A549 (cell line): Measurements from ENCODE around the gene NBPF6. TPM values are rescaled to one million over a fixed set of nuclear protein-coding genes. Genes with fewer than 3 reads are reported as not detected.

Experiments used
- ATAC-seq, 2 experiments: fragments of 200-7000 bp in 1 of 2; fragments of >200 bp in 1 of 2; cut with Nextera tagmentation in 1 of 2; cut with Tn5 transposase in 1 of 2; 3 replicates each; pipeline versions ENCODE4 v1.8.0 to v1.9.1; 2018 to 2020; ENCODE audit warnings: mild to moderate bottlenecking in 1 of 2, moderate library complexity in 1 of 2
- CTCF ChIA-PET: fragments of 300-600 bp; sonication (Branson Sonifier 250); formaldehyde crosslinking; extraction: SDS; loops from one replicate; lab custom pipeline; 2021; ENCODE audit warnings: antibody characterized with exemption, inconsistent platforms; lab: Yijun Ruan, JAX
- POLR2A ChIA-PET: fragments of 350-600 bp; formaldehyde crosslinking; extraction: SDS; loops from one replicate; lab custom pipeline; 2021; ENCODE audit warnings: antibody characterized with exemption, inconsistent platforms; lab: Yijun Ruan, JAX
- DNase-seq, 2 experiments: peaks; one replicate each; pipeline versions ENCODE4 v3.0.0 to v3.0.0-alpha.2; 2011 to 2016; ENCODE audit warnings: low read depth in 1 of 2, low spot score in 1 of 2
- FAIRE-seq: peaks from 2 replicates; lab custom pipeline; 2011; peaks lifted over from hg19 to GRCh38; lab: Jason Lieb, UNC
- H3K27ac ChIP-seq, 2 experiments: fragments of >200 bp; sonication (Bioruptor Twin); formaldehyde crosslinking; 3 replicates each; pipeline ENCODE4 v1.5.1; 2016 to 2017
- H3K4me1 ChIP-seq: fragments of >200 bp; sonication (Bioruptor Twin); formaldehyde crosslinking; 3 replicates; pipeline ENCODE4 v1.6.1; 2016
- H3K4me2 ChIP-seq: fragments of >200 bp; sonication (Bioruptor Twin); formaldehyde crosslinking; 3 replicates; pipeline ENCODE4 v1.6.1; 2016
- H3K4me3 ChIP-seq: fragments of >200 bp; sonication (Bioruptor Twin); formaldehyde crosslinking; 3 replicates; pipeline ENCODE4 v1.5.1; 2016
- H3K9me3 ChIP-seq: fragments of >200 bp; sonication (Bioruptor Twin); formaldehyde crosslinking; 3 replicates; pipeline ENCODE4 v1.6.1; 2016
- ATOH8 ChIP-seq: fragments of 250-450 bp; sonication (Bioruptor Pico); IDR thresholded peaks from 2 replicates; pipeline ENCODE4 v1.5.0; 2020; ENCODE audit warnings: low read depth, mild to moderate bottlenecking, moderate library complexity
- BCL3 ChIP-seq: fragments of >200 bp; sonication (Bioruptor Twin); formaldehyde crosslinking; IDR thresholded peaks from 3 replicates; pipeline ENCODE4 v1.6.1; 2016
- CBX2 ChIP-seq: fragments of 200-600 bp; sonication (generic); IDR thresholded peaks from 2 replicates; pipeline ENCODE4 v1.6.1; 2016; ENCODE audit warnings: low read depth, mild to moderate bottlenecking, borderline replicate concordance
- CBX8 ChIP-seq: fragments of 200-600 bp; sonication (generic); IDR thresholded peaks from 2 replicates; pipeline ENCODE4 v1.6.1; 2016
- E2F6 ChIP-seq: IDR thresholded peaks from 2 replicates; pipeline ENCODE4 v1.6.1; 2012; ENCODE audit warnings: low read depth, borderline replicate concordance
- EHF ChIP-seq: fragments of 250-450 bp; sonication (Bioruptor Pico); IDR thresholded peaks from 2 replicates; pipeline ENCODE4 v1.5.0; 2020; ENCODE audit warnings: mild to moderate bottlenecking
- ELK1 ChIP-seq: fragments of 150-350 bp; IDR thresholded peaks from 2 replicates; pipeline ENCODE4 v1.6.1; 2014; ENCODE audit warnings: low read depth, mild to moderate bottlenecking, low read length
- ESRRA ChIP-seq: fragments of 150-350 bp; IDR thresholded peaks from 2 replicates; pipeline ENCODE4 v1.6.1; 2014; ENCODE audit warnings: mild to moderate bottlenecking, low read length, borderline replicate concordance
- FOXS1 ChIP-seq: fragments of 250-450 bp; sonication (Bioruptor Pico); IDR thresholded peaks from 2 replicates; pipeline ENCODE4 v1.5.0; 2020; ENCODE audit warnings: mild to moderate bottlenecking, moderate library complexity
- GATA3 ChIP-seq: IDR thresholded peaks from 2 replicates; pipeline ENCODE4 v1.6.1; 2012; ENCODE audit warnings: borderline replicate concordance
- HEYL ChIP-seq: fragments of 250-450 bp; sonication (Bioruptor Pico); IDR thresholded peaks from 2 replicates; pipeline ENCODE4 v1.8.0; 2021; ENCODE audit warnings: mild to moderate bottlenecking, moderate library complexity
- HOXA7 ChIP-seq: fragments of 250-450 bp; sonication (Bioruptor Pico); IDR thresholded peaks from 2 replicates; pipeline ENCODE4 v1.5.0; 2020; ENCODE audit warnings: mild to moderate bottlenecking, moderate library complexity
- HOXB13 ChIP-seq: fragments of 250-450 bp; sonication (Bioruptor Pico); IDR thresholded peaks from 2 replicates; pipeline ENCODE4 v1.5.0; 2020; ENCODE audit warnings: low read depth, mild to moderate bottlenecking, moderate library complexity
- JUNB ChIP-seq: fragments of >200 bp; sonication (Bioruptor Twin); formaldehyde crosslinking; IDR thresholded peaks from 2 replicates; pipeline ENCODE4 v1.6.1; 2016
- NFE2L2 ChIP-seq: fragments of 150-350 bp; conservative IDR thresholded peaks from 2 replicates; pipeline ENCODE4 v1.6.1; 2014; ENCODE audit warnings: low read length
- NR3C1 ChIP-seq: fragments of >200 bp; sonication (Bioruptor Twin); formaldehyde crosslinking; IDR thresholded peaks from 3 replicates; pipeline ENCODE4 v1.6.1; 2017
- POLR2AphosphoS2 ChIP-seq: conservative IDR thresholded peaks from 2 replicates; pipeline ENCODE4 v1.6.1; 2012; ENCODE audit warnings: low read length, improper control_type of control experiment, inconsistent platforms
- RARB ChIP-seq: fragments of 250-450 bp; sonication (Bioruptor Pico); IDR thresholded peaks from 2 replicates; pipeline ENCODE4 v1.8.0; 2021; ENCODE audit warnings: mild to moderate bottlenecking, moderate library complexity
- RFX5 ChIP-seq: fragments of 450-650 bp; IDR thresholded peaks from 2 replicates; pipeline ENCODE4 v1.7.1; 2014; ENCODE audit warnings: antibody characterized with exemption, mild to moderate bottlenecking, moderate library complexity
- RNF2 ChIP-seq: fragments of 200-600 bp; sonication (generic); IDR thresholded peaks from 2 replicates; pipeline ENCODE4 v1.6.1; 2016; ENCODE audit warnings: low read depth, mild to moderate bottlenecking, antibody characterized with exemption, moderate library complexity, borderline replicate concordance
- TFCP2L1 ChIP-seq: fragments of 250-450 bp; sonication (Bioruptor Pico); IDR thresholded peaks from 2 replicates; pipeline ENCODE4 v1.5.0; 2021; ENCODE audit warnings: mild to moderate bottlenecking
- ZFP36 ChIP-seq: fragments of 450-650 bp; IDR thresholded peaks from 2 replicates; pipeline ENCODE4 v1.6.1; 2014; ENCODE audit warnings: borderline replicate concordance; ENCODE audit not compliant: partially characterized antibody
- ZNF302 ChIP-seq: fragments of 250-450 bp; sonication (Bioruptor Pico); IDR thresholded peaks from 2 replicates; pipeline ENCODE4 v1.9.0; 2021; ENCODE audit warnings: inconsistent platforms, mild to moderate bottlenecking, moderate library complexity
- WGBS: methylation state at CpG from one replicate; pipeline ENCODE4 v1.1.6; 2017; ENCODE audit errors: missing lambda C conversion rate; 5-methylcytosine and 5-hydroxymethylcytosine counted together
- polyA plus RNA-seq, 4 experiments: library from polyadenylated mRNA; depleted of rRNA in 3 of 4; stranded (reverse); fragments of >200 nt; fragmentation: RNase III in 1 of 4; extraction: RNeasy Plus Mini Kit Qiagen cat#74134 plus additional on column Dnase treatment in 1 of 4; gene quantifications; 2 replicates in 3 of 4; 3 replicates in 1 of 4; pipeline ENCODE4 v1.2.3, GENCODE V29; 2011 to 2017

Gene NBPF6
- polyA plus RNA-seq, 2 of the 4 experiments (the other 2 are of a cell fraction), result not detected

GRCh38 chr1:108502138-108502537 is 52.0 kb downstream of the NBPF6 start (continued):
- no peak for TF ChIP-seq RFX5
- no peak for TF ChIP-seq EHF
- no peak for TF ChIP-seq ZFP36
- TF ChIP-seq NR3C1, result no peak

GRCh38 chr1:108502624-108503023 is 52.5 kb downstream of the NBPF6 start:
- 34% methylated on average over 2 of the region's 2 CpGs for WGBS
- no peak for TF ChIP-seq ELK1
- no peak for TF ChIP-seq ZNF302 (CRISPR knock-in tag)
- TF ChIP-seq JUNB, result no peak
- no peak for TF ChIP-seq POLR2AphosphoS2
- TF ChIP-seq CBX2, result no peak
- TF ChIP-seq HOXB13, result no peak
- no peak for TF ChIP-seq NFE2L2
- no peak for TF ChIP-seq E2F6
- no peak for TF ChIP-seq RNF2
- TF ChIP-seq ATOH8 (CRISPR knock-in tag), result no peak
- TF ChIP-seq RFX5, result no peak
- no peak for TF ChIP-seq ESRRA
- no peak for TF ChIP-seq RARB (CRISPR knock-in tag)
- no peak for TF ChIP-seq HOXA7
- TF ChIP-seq BCL3, result no peak
- no peak for TF ChIP-seq CBX8
- no peak for TF ChIP-seq FOXS1 (CRISPR knock-in tag)
- no peak for TF ChIP-seq HEYL (CRISPR knock-in tag)
- TF ChIP-seq GATA3, result no peak
- TF ChIP-seq TFCP2L1 (CRISPR knock-in tag), result no peak
- ChIA-PET POLR2A (interaction anchor here (1.3 kb wide), 1 partner anchor 302 kb away, joined by 4 read pairs; the partner anchor contains the start of gene SLC25A24), CTCF (interaction anchor here (1.2 to 2.2 kb wide), 3 partner anchors 57 to 327 kb away, joined by 3 to 5 read pairs (median 4); partner anchors contain the start of gene EEIG2)
- DNase-seq (no peak), ATAC-seq (peak in 1 of 2 experiments; percentile 30; a peak in 3 of 6 replicates), FAIRE-seq (no peak)
- Histone ChIP-seq H3K4me2 (peak overlapping the region; percentile 53), H3K4me1 (peaks cover 17% of the 10 kb centered on the region), H3K4me3 (no peak overlapping the region), H3K27ac (peak overlapping the region; percentile 46 to 81), H3K9me3 (no peaks in the 10 kb centered on the region)
